ENCODE data around the gene GDAP2. TPM values are rescaled to one million over a fixed set of nuclear protein-coding genes. Genes with fewer than 3 reads are reported as not detected.

The GDAP2 gene
- total RNA-seq, 1 experiment from 2014 or later: 26.4 TPM

Other genes with a start within 250 kb of the GDAP2 start
- 19.8 and 37.3 TPM in 2 replicates for gene WDR3, start 118 bp upstream of the GDAP2 start, total RNA-seq (2014; rRNA removed; shearing (Covaris generic); ENCODE audit: low replicate concordance)